IMR-90 (cell line): ENCODE results near the gene WIPF1. TPM values are rescaled to one million over a fixed set of nuclear protein-coding genes. Genes with fewer than 3 reads are reported as not detected.

Experiments used
- ATAC-seq: fragments of 200-7000 bp; cut with Tn5 transposase; 2 replicates; pipeline ENCODE4 v1.9.1; 2020; ENCODE audit warnings: low read depth, mild to moderate bottlenecking, moderate library complexity
- BruUV-seq: library from RNA; stranded (reverse); fragments of 400-500 nt; replicated peaks from 2 replicates; lab custom pipeline; 2021; lab: Mats Ljungman, UMichigan
- CTCF ChIA-PET: fragments of 300-600 bp; formaldehyde crosslinking; extraction: SDS; loops from one replicate; lab custom pipeline; 2021; ENCODE audit warnings: antibody characterized with exemption; lab: Yijun Ruan, JAX
- POLR2A ChIA-PET: fragments of 300-600 bp; sonication (Branson Sonifier 250); formaldehyde crosslinking; loops from one replicate; lab custom pipeline; 2022; ENCODE audit warnings: antibody characterized with exemption; ENCODE audit not compliant: unreplicated experiment; lab: Charles Lee
- DNase-seq: peaks from one replicate; pipeline ENCODE4 v3.0.0; 2013
- H2AFZ ChIP-seq: replicated peaks from 2 replicates; pipeline ENCODE3; 2013; ENCODE audit warnings: low read length, mild to moderate bottlenecking; ENCODE audit not compliant: poor library complexity
- H2AK5ac ChIP-seq: 2 replicates; pipeline ENCODE4 v1.6.1; 2013; ENCODE audit warnings: low read depth, low read length, inconsistent platforms
- H2AK9ac ChIP-seq: replicated peaks from 2 replicates; pipeline ENCODE3; 2013; ENCODE audit warnings: mild to moderate bottlenecking, low read depth, low read length, moderate library complexity; ENCODE audit not compliant: poor library complexity
- H2BK120ac ChIP-seq: 2 replicates; pipeline ENCODE4 v1.6.1; 2013; ENCODE audit warnings: low read depth, low read length, inconsistent platforms
- H2BK15ac ChIP-seq: 3 replicates; pipeline ENCODE4 v1.6.1; 2013; ENCODE audit warnings: low read depth, low read length, inconsistent platforms
- H2BK20ac ChIP-seq: 2 replicates; pipeline ENCODE4 v1.6.1; 2013; ENCODE audit warnings: low read depth, mild to moderate bottlenecking, inconsistent platforms, low read length, moderate library complexity
- H2BK5ac ChIP-seq: 2 replicates; pipeline ENCODE4 v1.6.1; 2013; ENCODE audit warnings: mild to moderate bottlenecking, low read depth, low read length, inconsistent platforms; ENCODE audit not compliant: poor library complexity, severe bottlenecking
- H3K14ac ChIP-seq: replicated peaks from 2 replicates; pipeline ENCODE4 v1.6.1; 2013; ENCODE audit warnings: low read depth, low read length, inconsistent platforms
- H3K18ac ChIP-seq: 2 replicates; pipeline ENCODE4 v1.6.1; 2013; ENCODE audit warnings: low read depth, low read length, control low read depth
- H3K23ac ChIP-seq: 2 replicates; pipeline ENCODE4 v1.6.1; 2013; ENCODE audit warnings: low read depth, low read length, inconsistent platforms
- H3K27ac ChIP-seq: 2 replicates; pipeline ENCODE4 v1.5.1; 2013; ENCODE audit warnings: mild to moderate bottlenecking, control low read depth, low read length; ENCODE audit not compliant: insufficient read depth
- H3K27me3 ChIP-seq: 2 replicates; pipeline ENCODE4 v1.6.1; 2013; ENCODE audit warnings: low read length; ENCODE audit not compliant: control insufficient read depth, insufficient read depth
- H3K36me3 ChIP-seq: 2 replicates; pipeline ENCODE4 v1.6.1; 2013; ENCODE audit warnings: low read length, mixed read lengths; ENCODE audit not compliant: control insufficient read depth, insufficient read depth
- H3K4ac ChIP-seq: 2 replicates; pipeline ENCODE4 v1.6.1; 2013; ENCODE audit warnings: low read depth, low read length, inconsistent platforms
- H3K4me1 ChIP-seq: 2 replicates; pipeline ENCODE4 v1.6.1; 2013; ENCODE audit warnings: low read length, mixed read lengths; ENCODE audit not compliant: control insufficient read depth, insufficient read depth
- H3K4me2 ChIP-seq: 2 replicates; pipeline ENCODE4 v1.6.1; 2013; ENCODE audit warnings: low read depth, mild to moderate bottlenecking, control low read depth, low read length, moderate library complexity
- H3K4me3 ChIP-seq: 2 replicates; pipeline ENCODE4 v1.5.1; 2013; ENCODE audit warnings: low read depth, mild to moderate bottlenecking, control low read depth, low read length, moderate library complexity; ENCODE audit not compliant: insufficient read depth
- H3K56ac ChIP-seq: 2 replicates; pipeline ENCODE4 v1.6.1; 2013; ENCODE audit warnings: low read length, inconsistent platforms; ENCODE audit not compliant: insufficient read depth; ENCODE audit errors: extremely low read depth
- H3K79me1 ChIP-seq, 2 experiments: 2 replicates each; pipeline ENCODE4 v1.6.1; 2013; ENCODE audit warnings: low read length in 2 of 2, inconsistent platforms in 1 of 2, low read depth in 1 of 2
- H3K9ac ChIP-seq: 2 replicates; pipeline ENCODE4 v1.6.1; 2013; ENCODE audit warnings: low read depth, low read length, control low read depth
- H3K9me1 ChIP-seq: 2 replicates; pipeline ENCODE4 v1.6.1; 2013; ENCODE audit warnings: low read length, inconsistent platforms; ENCODE audit not compliant: insufficient read depth
- H3K9me3 ChIP-seq: 2 replicates; pipeline ENCODE4 v1.6.1; 2013; ENCODE audit warnings: low read length; ENCODE audit not compliant: control insufficient read depth, insufficient read depth
- H4K20me1 ChIP-seq: 2 replicates; pipeline ENCODE4 v1.6.1; 2013; ENCODE audit warnings: low read length, inconsistent platforms; ENCODE audit not compliant: insufficient read depth
- H4K5ac ChIP-seq: 2 replicates; pipeline ENCODE4 v1.6.1; 2013; ENCODE audit warnings: mild to moderate bottlenecking, low read depth, low read length, control low read depth
- H4K8ac ChIP-seq, 2 experiments: 2 replicates each; pipeline ENCODE4 v1.6.1; 2013; ENCODE audit warnings: low read depth in 2 of 2, low read length in 2 of 2, control low read depth in 1 of 2, inconsistent platforms in 1 of 2
- H4K91ac ChIP-seq: 2 replicates; pipeline ENCODE4 v1.6.1; 2013; ENCODE audit warnings: low read depth, low read length, inconsistent platforms; ENCODE audit not compliant: insufficient read depth
- BHLHE40 ChIP-seq: fragments of 150-350 bp; IDR thresholded peaks from 2 replicates; pipeline ENCODE4 v1.6.1; 2016; ENCODE audit warnings: mild to moderate bottlenecking, low read depth, low read length
- CTCF ChIP-seq: conservative IDR thresholded peaks from 2 replicates; pipeline ENCODE4 v1.5.1; 2012; ENCODE audit warnings: mild to moderate bottlenecking, low read depth, low read length, improper control_type of control experiment
- FOS ChIP-seq: fragments of 150-350 bp; IDR thresholded peaks from 2 replicates; pipeline ENCODE4 v1.6.1; 2016; ENCODE audit warnings: low read depth, low read length
- MAFK ChIP-seq: IDR thresholded peaks from 2 replicates; pipeline ENCODE4 v1.6.1; 2012; ENCODE audit warnings: low read depth, low read length, improper control_type of control experiment
- MAZ ChIP-seq: IDR thresholded peaks from 2 replicates; pipeline ENCODE4 v1.6.1; 2012; ENCODE audit warnings: low read depth, mild to moderate bottlenecking, low read length, improper control_type of control experiment, moderate library complexity, borderline replicate concordance
- NFE2L2 ChIP-seq: fragments of 150-350 bp; IDR thresholded peaks from 2 replicates; pipeline ENCODE4 v1.6.1; 2016; ENCODE audit warnings: low read depth, mild to moderate bottlenecking, low read length
- RCOR1 ChIP-seq: IDR thresholded peaks from 2 replicates; pipeline ENCODE4 v1.6.1; 2012; ENCODE audit warnings: mild to moderate bottlenecking, low read length, improper control_type of control experiment; ENCODE audit not compliant: insufficient replicate concordance
- RFX5 ChIP-seq: IDR thresholded peaks from 2 replicates; pipeline ENCODE4 v1.8.0; 2012; ENCODE audit warnings: low read depth, mild to moderate bottlenecking, low read length, moderate library complexity
- SMC3 ChIP-seq: fragments of 150-350 bp; IDR thresholded peaks from 2 replicates; pipeline ENCODE4 v1.6.1; 2016; ENCODE audit warnings: low read depth, mild to moderate bottlenecking, antibody characterized with exemption, low read length, moderate library complexity
- USF2 ChIP-seq: fragments of 150-350 bp; IDR thresholded peaks from 2 replicates; pipeline ENCODE4 v1.6.1; 2017; ENCODE audit warnings: mild to moderate bottlenecking, antibody characterized with exemption, low read length, low read depth
- WGBS, 2 experiments: methylation state at CpG; one replicate each; pipeline versions ENCODE4 v1.1.5 to v1.1.7; 2013; ENCODE audit warnings: missing lambda C conversion rate in 2 of 2; ENCODE audit not compliant: insufficient read length in 1 of 2; ENCODE audit errors: extremely low coverage in 2 of 2; 5-methylcytosine and 5-hydroxymethylcytosine counted together
- dilution Hi-C: fragments of 300-500 bp; cut with HindIII; formaldehyde crosslinking; loops from one replicate; pipeline ENCODE4 v1.14.3; 2018; ENCODE audit warnings: low sequenced_read_pairs; ENCODE audit not compliant: unreplicated experiment
- in situ Hi-C: fragments of 300-500 bp; cut with MboI; formaldehyde crosslinking; loops from 3 replicates; pipeline ENCODE4 v1.14.3; 2019; ENCODE audit warnings: low sequenced_read_pairs, inconsistent platforms, mixed read lengths
- intact Hi-C: fragments of 100-400 bp; cut with micrococcal nuclease; formaldehyde crosslinking; loops from 2 replicates; pipeline ENCODE4 v1.10.0; 2022
- polyA plus RNA-seq, 3 experiments: library from polyadenylated mRNA; depleted of rRNA; stranded (reverse); fragments of >200 nt; gene quantifications; 2 replicates each; pipeline ENCODE4 v1.2.3, GENCODE V29; 2012; ENCODE audit warnings: low replicate concordance in 1 of 3
- total RNA-seq: library from RNA; depleted of rRNA; stranded (reverse); fragments of >200 nt; gene quantifications from 2 replicates; pipeline ENCODE4 v1.2.3, GENCODE V29; 2012

WIPF1 gene
- total and polyA plus RNA-seq, 2 of the 4 experiments (the other 2 are of a cell fraction) = 2.7 to 13.5 TPM

GRCh38 chr2:174516501-174517378 is 80.9 kb downstream of the WIPF1 start:
- POLR2A ChIA-PET = no interaction called here

More at GRCh38 chr2:174516501-174517378, 80.9 kb downstream of the WIPF1 start:
- Histone ChIP-seq H3K23ac (no peak overlapping the region), H3K14ac (no peak overlapping the region), H3K4me2 (no peak overlapping the region), H2AK9ac (no peak overlapping the region), H3K27me3 (peaks cover 15% of the 10 kb centered on the region), H2AFZ (no peak overlapping the region), H2BK120ac (no peak overlapping the region), H3K4ac (no peak overlapping the region), H3K36me3 (no peaks in the 10 kb centered on the region), H4K8ac (no peak overlapping the region), H3K27ac (no peak overlapping the region), H3K4me1 (no peaks in the 10 kb centered on the region), H3K56ac (no peak overlapping the region), H2BK15ac (no peak overlapping the region), H4K20me1 (no peaks in the 10 kb centered on the region), H2BK20ac (no peak overlapping the region), H2BK5ac (no peak overlapping the region), H4K91ac (no peak overlapping the region), H3K9ac (no peak overlapping the region), H3K9me3 (no peaks in the 10 kb centered on the region), H3K79me1 (no peaks in the 10 kb centered on the region), H4K5ac (no peak overlapping the region), H3K18ac (no peak overlapping the region), H2AK5ac (no peak overlapping the region), H3K9me1 (no peaks in the 10 kb centered on the region), H3K4me3 (no peak overlapping the region)
- dilution Hi-C loops = no loop called here
- no TSS peak for BruUV-seq
- 17% methylated on average over 1 of the region's 5 CpGs; no CpG with 5 or more reads in 1 of the 2 experiments for WGBS, 2 experiments
- ATAC-seq (no peak), DNase-seq (no peak)
- TF ChIP-seq RCOR1 = no peak
- TF ChIP-seq USF2 = no peak
- no peak for TF ChIP-seq BHLHE40
- TF ChIP-seq CTCF = no peak
- no peak for TF ChIP-seq RFX5
- TF ChIP-seq NFE2L2 = no peak
- no peak for TF ChIP-seq MAFK
- TF ChIP-seq FOS = no peak
- no peak for TF ChIP-seq SMC3
- no peak for TF ChIP-seq MAZ
- CTCF ChIA-PET = interaction anchor here (0.5 to 0.6 kb wide), 2 partner anchors 33 to 473 kb away, joined by 3 read pairs; no protein-coding TSS in a partner anchor
- intact Hi-C loops = no loop called here
- in situ Hi-C loops = no loop called here
